ENCODE measurements around the gene TBC1D5. TPM values are rescaled to one million over a fixed set of nuclear protein-coding genes. Genes with fewer than 3 reads are reported as not detected.

Gene TBC1D5
- total and polyA plus RNA-seq, 2 of the 4 experiments (the other 2 are of a cell fraction), result 16.4 to 57.0 TPM

GRCh38 chr3:17142516-17142915 is 599.9 kb downstream of the TBC1D5 start:
- 83% methylated on average over 1 of the region's 10 CpGs; no CpG with 5 or more reads in 1 of the 2 experiments for WGBS, 2 experiments (ENCODE audit: extremely low coverage in 2 of 2, insufficient read length in 1 of 2)
- no peak overlapping the region for H3K27ac ChIP-seq (ENCODE audit: insufficient read depth, low read length)

More at GRCh38 chr3:17142516-17142915, 599.9 kb downstream of the TBC1D5 start:
- H3K23ac ChIP-seq (ENCODE audit: low read depth, low read length), result no peak overlapping the region
- H2BK120ac ChIP-seq (ENCODE audit: low read depth, low read length), result no peak overlapping the region
- DNase-seq (no peak), ATAC-seq (ENCODE audit: low read depth) (no peak)
- ChIA-PET CTCF (no interaction called here), POLR2A (ENCODE audit: unreplicated experiment) (no interaction called here)
- no peak overlapping the region for H3K4me2 ChIP-seq (ENCODE audit: low read depth, low read length)
- H3K14ac ChIP-seq (replicated peaks; ENCODE audit: low read depth, low read length), result no peak overlapping the region
- peaks cover 10% of the 10 kb centered on the region for H3K27me3 ChIP-seq (ENCODE audit: control insufficient read depth, insufficient read depth, low read length)
- H3K36me3 ChIP-seq (ENCODE audit: control insufficient read depth, insufficient read depth, low read length), result no peaks in the 10 kb centered on the region
- BruUV-seq (replicated peaks), result no TSS peak
- dilution Hi-C loops (cut with HindIII; ENCODE audit: low sequenced_read_pairs, unreplicated experiment) (no loop called here), in situ Hi-C loops (cut with MboI; ENCODE audit: low sequenced_read_pairs) (no loop called here), intact Hi-C loops (cut with micrococcal nuclease) (no loop called here)
- H3K9ac ChIP-seq (ENCODE audit: low read depth, low read length), result no peak overlapping the region
- H3K9me1 ChIP-seq (ENCODE audit: insufficient read depth, low read length), result no peaks in the 10 kb centered on the region
- no peak overlapping the region for H4K5ac ChIP-seq (ENCODE audit: low read depth, low read length)
- no peak overlapping the region for H4K91ac ChIP-seq (ENCODE audit: insufficient read depth, low read depth, low read length)
- H2AK5ac ChIP-seq (ENCODE audit: low read depth, low read length), result no peak overlapping the region
- no peak overlapping the region for H2BK5ac ChIP-seq (ENCODE audit: low read depth, low read length, poor library complexity, severe bottlenecking)
- H4K20me1 ChIP-seq (ENCODE audit: insufficient read depth, low read length), result no peaks in the 10 kb centered on the region
- no peaks in the 10 kb centered on the region for H3K9me3 ChIP-seq (ENCODE audit: control insufficient read depth, insufficient read depth, low read length)
- no peaks in the 10 kb centered on the region for H3K79me1 ChIP-seq (ENCODE audit: low read depth in 1 of 2, low read length in 2 of 2)
- no peak overlapping the region for H2BK15ac ChIP-seq (ENCODE audit: low read depth, low read length)
- no peak overlapping the region for H3K18ac ChIP-seq (ENCODE audit: low read depth, low read length)
- H3K4ac ChIP-seq (ENCODE audit: low read depth, low read length), result no peak overlapping the region
- no peak for TF ChIP-seq CHD1 (IDR thresholded peaks at IDR 0.05; ENCODE audit: low read depth, low read length)
- TF ChIP-seq MAFK (IDR thresholded peaks at IDR 0.05; ENCODE audit: low read depth, low read length), result no peak
- no peak for TF ChIP-seq RCOR1 (IDR thresholded peaks at IDR 0.05; ENCODE audit: insufficient replicate concordance, low read length)
- TF ChIP-seq SMC3 (IDR thresholded peaks at IDR 0.05; ENCODE audit: low read depth, low read length), result no peak
- no peak overlapping the region for H2AK9ac ChIP-seq (replicated peaks; ENCODE audit: low read depth, low read length, poor library complexity)
- no peaks in the 10 kb centered on the region for H3K4me1 ChIP-seq (ENCODE audit: control insufficient read depth, insufficient read depth, low read length)
- H4K8ac ChIP-seq (ENCODE audit: low read depth in 2 of 2, low read length in 2 of 2), result no peak overlapping the region
- H3K4me3 ChIP-seq (ENCODE audit: insufficient read depth, low read depth, low read length), result no peak overlapping the region
- no peak overlapping the region for H2BK20ac ChIP-seq (ENCODE audit: low read depth, low read length)
- no peak overlapping the region for H3K56ac ChIP-seq (ENCODE audit: extremely low read depth, insufficient read depth, low read length)
- H2AFZ ChIP-seq (replicated peaks; ENCODE audit: low read length, poor library complexity), result no peak overlapping the region

Data from IMR-90 (cell line).